ENCODE measurements around the gene YPEL1. TPM values are rescaled to one million over a fixed set of nuclear protein-coding genes. Genes with fewer than 3 reads are reported as not detected.

The YPEL1 gene
- total and polyA plus RNA-seq, 2 of the 13 experiments (the other 11 are each of a cell fraction or from before 2014, with no cell fraction given), result 0.33 to 2.5 TPM

DNA sequence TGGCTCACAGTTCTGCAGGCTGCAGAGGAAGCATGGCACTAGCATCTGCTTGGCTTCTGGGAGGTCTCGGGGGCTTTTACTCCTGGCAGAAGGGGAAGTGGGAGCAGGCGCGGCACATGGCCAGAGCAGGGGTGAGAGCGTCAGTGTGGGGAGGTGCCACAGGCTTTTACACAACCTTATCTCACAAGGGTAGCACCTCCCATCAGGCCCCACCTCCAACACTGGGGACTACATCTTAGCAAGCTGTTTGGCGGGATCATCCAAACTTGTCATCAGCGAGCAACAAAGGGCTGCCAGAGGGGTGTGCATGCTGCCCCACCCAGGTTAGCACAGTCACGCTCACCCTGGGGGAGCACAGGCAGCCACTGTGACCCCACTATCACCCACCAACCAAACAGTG lies 18.9 kb upstream of the YPEL1 start (continued):
- TF ChIP-seq BRD4 (CRISPR knock-in tag; IDR thresholded peaks at IDR 0.05) (no peak), HOXD1 (CRISPR knock-in tag; IDR thresholded peaks at IDR 0.05) (no peak), FLYWCH1 (CRISPR knock-in tag; IDR thresholded peaks at IDR 0.05) (no peak), HNRNPH1 (optimal IDR thresholded peaks at IDR 0.05; ENCODE audit: low read depth, low read length) (no peak)

DNA sequence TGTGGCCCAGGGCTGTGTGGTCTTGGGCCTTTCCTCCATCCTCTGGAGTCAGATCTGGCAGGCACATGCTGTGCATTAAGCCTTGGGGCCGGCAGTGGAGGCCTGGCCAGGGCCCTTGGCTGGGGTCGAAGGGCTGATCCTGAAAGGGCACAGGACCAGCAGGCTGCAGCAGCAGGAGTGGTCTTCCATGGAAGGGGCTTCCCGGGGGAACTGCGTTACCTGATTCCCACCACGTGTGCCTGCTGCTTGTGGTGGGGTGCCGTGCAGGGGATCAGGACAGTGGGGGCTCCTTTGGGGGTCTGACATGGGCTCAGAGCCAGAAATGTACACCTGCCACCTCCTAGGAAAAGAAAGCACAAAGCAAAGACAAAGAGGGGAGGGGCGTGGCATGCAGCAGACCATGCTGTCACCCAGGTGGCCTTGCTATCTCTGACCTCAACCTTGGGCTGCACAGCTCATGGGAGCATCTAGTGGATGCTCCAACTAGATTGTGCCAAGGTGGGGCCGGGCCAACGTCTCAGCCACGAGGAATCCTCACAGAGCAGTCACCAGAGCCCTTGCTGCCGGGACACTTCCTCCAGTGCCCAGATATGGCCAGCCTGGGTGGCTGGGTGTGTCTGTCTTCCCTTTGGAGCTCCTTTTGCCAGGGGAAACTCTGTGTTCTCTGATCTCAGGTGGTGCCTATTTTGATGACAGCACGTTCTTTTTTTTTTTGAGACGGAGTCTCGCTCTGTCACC lies 17.9 kb upstream of the YPEL1 start:
- Histone ChIP-seq H3K27me3 (ENCODE audit: control insufficient read depth in 1 of 2, insufficient read depth in 2 of 2, low read length in 2 of 2) (peaks cover 0 to under 1% of the 10 kb centered on the region in 2 experiments; a peak in 1 of 5 replicates), H4K20me1 (ENCODE audit: insufficient read depth, low read length) (no peaks in the 10 kb centered on the region; the same call in 1 of the 2 replicates), H3K9me3 (ENCODE audit: low read length) (no peaks in the 10 kb centered on the region), H3K9ac (ENCODE audit: insufficient read depth, low read depth, low read length) (no peak overlapping the region), H3K4me2 (ENCODE audit: low read depth, low read length) (no peak overlapping the region), H3K4me1 (ENCODE audit: insufficient read depth, low read length) (peaks cover 21% of the 10 kb centered on the region), H3K36me3 (replicated peaks in 1 of 2; ENCODE audit: control insufficient read depth in 1 of 2, insufficient read depth in 2 of 2, low read length in 2 of 2) (0 out of 5 replicates have a peak, but pooled peaks cover under 1 to 1% of the 10 kb centered on the region in 2 experiments), H3K79me2 (ENCODE audit: insufficient read depth, low read length) (no peaks in the 10 kb centered on the region), H3K4me3 (replicated peaks in 1 of 3; ENCODE audit: insufficient read depth in 1 of 3, low read depth in 2 of 3, low read length in 3 of 3) (no peak overlapping the region), H2AFZ (ENCODE audit: low read length) (no peak overlapping the region), H3K27ac (ENCODE audit: extremely low read length, insufficient read depth, low read length) (no peak overlapping the region)
- ATAC-seq (peak; percentile 49), FAIRE-seq (no peak), DNase-seq (ENCODE audit: low spot score) (peak; percentile 13)
- in situ Hi-C loops (cut with HindIII; ENCODE audit: extremely low pct_ligation_motif_present, low pct_unique_long_range_greater_than_20kb) (no loop called here), intact Hi-C loops (cut with micrococcal nuclease; ENCODE audit: unreplicated experiment) (no loop called here)
- POLR2A ChIA-PET, result no interaction called here
- 60% methylated on average over 11 of the region's 14 CpGs for WGBS (ENCODE audit: low lambda C conversion rate)
- TF ChIP-seq EZH2 (conservative IDR thresholded peaks at IDR 0.05; ENCODE audit: low read depth, low read length) (no peak), KDM2A (CRISPR knock-in tag; IDR thresholded peaks at IDR 0.05; ENCODE audit: borderline replicate concordance, low read depth) (peak; percentile 26; the same call in 1 of the 2 replicates), POLR2G (IDR thresholded peaks at IDR 0.05; ENCODE audit: low read depth, low read length) (peak; percentile 53), AGO2 (optimal IDR thresholded peaks at IDR 0.05; ENCODE audit: low read depth, low read length) (peak; percentile 57)
- CTCF ChIA-PET (ENCODE audit: low intra/inter-chr PET ratio, low total read pairs), result no interaction called here
- BruUV-seq (replicated peaks), result no TSS peak

All from HepG2 (cell line).